ENCODE results near the gene DDX23. TPM values are rescaled to one million over a fixed set of nuclear protein-coding genes. Genes with fewer than 3 reads are reported as not detected.

The DDX23 gene
- total RNA-seq, 1 donor from 2014 or later = 60.2 TPM

DNA sequence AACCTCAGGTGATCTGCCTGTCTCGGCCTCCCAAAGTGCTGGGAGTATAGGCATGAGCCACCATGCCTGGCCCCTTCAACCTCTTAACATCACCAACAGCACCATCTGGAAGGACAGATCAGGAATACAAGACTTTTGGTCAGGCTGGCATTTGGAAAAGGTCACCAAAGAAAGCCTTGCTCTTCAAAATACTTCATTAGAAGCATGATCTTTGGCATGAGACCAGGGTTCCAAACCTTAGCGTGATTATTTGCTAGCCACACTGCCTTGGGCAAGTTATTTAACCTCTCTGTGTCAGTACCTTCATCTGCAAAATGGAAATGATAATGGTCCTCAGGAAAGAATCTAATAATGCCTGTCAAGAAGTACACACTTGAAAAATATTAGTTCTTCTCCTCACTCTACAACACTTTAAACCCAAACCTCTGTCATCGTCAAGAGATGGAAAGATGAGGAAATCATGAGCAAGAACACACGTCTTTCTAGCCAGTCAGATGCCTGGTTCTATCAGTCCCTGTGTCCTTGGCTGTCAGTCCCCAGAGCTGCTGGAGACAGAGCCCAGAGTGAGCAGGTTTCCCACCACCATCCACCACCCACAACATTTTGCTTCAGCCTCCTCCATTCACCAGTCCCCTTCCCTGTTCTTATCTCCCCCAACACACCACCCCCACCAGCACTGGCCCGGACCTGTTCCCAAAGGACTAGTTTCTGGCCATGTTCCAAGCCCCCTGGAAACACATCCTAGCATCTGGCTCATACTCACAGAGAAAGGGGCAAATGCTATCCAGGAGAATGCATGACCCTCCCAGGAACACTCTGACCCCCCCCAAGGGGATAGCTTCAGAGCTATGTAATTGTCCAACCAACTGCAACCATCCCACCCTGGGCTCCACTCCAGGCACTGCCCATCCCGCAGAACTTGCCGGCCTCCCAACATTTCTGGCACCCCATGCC lies 65.1 kb downstream of the DDX23 start:
- DNase-seq (ENCODE audit: low spot score) = no peak
- ATAC-seq = peak; percentile 7
- intact Hi-C loops (cut with DNase I) = no loop called here

DNA sequence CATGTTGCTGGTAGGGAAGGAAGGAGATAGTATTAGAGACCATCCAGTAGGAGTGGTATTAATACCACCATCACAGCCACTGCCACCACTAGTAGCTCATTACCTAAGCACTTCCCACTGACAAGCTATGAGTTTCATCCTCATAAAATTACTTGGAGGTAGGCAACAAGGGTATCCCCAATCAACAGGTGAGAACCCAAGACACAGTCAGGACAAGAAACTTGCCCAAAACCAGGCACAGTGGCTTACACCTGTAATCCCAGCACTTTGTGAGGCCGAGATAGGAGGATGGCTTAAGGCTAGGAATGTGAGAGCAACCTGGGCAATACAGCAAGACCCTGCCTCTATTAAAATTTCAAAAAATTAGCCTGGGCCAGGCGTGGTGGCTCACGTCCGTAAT lies 68.5 kb downstream of the DDX23 start:
- intact Hi-C loops (cut with DNase I) = no loop called here
- ATAC-seq (no peak), DNase-seq (ENCODE audit: low spot score) (no peak)

DNA sequence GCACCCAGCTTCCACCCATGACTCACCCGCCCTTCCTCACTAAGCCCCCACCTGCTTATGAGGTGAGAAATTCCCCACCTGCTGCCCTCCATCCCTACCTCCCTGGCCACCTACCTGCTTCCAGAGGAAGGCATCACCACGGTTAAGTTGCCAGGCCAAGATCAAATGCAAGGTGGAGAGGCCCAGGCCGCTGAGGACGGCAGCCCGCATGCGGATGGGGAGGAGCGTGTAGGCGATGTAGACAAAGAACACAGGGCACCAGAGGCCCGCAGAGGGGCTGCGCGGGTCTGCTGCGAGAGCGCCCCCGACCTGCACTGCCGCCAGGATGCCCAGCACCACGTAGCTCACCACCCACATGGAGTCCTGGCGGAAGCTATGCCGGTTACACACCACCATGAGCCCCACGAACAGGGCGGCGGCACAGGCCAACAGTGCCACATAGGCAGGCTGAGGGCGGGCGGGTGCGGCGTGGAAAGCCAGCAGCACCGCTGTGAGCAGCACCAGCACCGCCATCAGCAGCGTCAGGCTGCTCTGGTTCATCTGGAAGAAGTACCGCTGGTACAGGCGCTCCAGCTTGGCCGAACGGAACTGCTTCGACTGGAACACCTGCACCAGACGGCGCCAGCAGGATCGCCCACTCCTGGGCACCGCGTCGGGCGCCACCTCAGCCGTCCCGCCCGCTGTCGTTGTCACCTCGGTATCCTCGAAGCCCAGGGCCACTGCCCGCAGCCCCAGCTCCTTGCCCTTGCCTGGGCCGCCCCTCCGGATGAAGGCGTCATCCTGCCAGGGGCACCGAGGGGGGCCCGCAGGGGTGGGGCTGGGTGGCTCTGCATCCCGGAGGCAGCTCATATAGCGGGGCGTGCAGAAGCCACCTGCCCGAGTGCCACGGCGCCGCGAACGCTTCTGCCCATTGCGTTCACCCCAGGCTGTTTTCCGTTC lies 69.2 kb downstream of the DDX23 start:
- intact Hi-C loops (cut with DNase I) = no loop called here
- DNase-seq (ENCODE audit: low spot score) (no peak), ATAC-seq (no peak)

DNA sequence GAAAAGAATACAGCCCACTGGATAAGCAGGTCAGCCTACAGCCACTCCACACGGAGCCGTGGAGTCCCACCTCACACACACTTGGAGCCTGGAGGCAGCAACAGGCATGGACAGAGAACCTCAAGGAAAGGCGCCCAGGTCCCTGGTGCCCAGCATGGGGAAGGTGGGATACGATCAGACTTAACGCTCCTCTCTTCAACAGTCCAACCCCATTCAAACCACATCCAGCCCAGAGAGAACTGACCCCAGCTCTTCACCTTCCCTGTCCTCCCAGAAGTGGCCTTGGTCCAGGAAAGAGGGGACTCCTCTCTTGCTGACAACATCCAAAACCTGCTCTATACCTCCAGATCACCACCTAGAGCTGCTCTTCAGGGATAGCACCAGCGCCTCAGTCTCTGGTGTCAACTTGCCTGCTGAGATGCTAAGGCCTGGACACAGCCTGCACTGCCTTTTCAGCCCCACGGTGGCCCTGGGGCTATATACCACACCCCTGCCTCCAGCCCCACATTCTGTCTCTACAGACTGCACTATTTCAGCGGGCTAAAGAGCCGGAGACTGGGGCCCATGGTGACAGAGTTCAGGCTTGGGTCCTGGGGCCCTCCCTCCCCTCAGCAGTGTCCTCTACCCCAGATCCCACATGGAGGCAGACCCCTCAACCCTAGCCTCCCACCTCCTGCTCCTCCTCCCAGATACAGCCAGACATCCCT lies 70.1 kb downstream of the DDX23 start:
- ATAC-seq (no peak), DNase-seq (ENCODE audit: low spot score) (no peak)
- intact Hi-C loops (cut with DNase I) = no loop called here

DNA sequence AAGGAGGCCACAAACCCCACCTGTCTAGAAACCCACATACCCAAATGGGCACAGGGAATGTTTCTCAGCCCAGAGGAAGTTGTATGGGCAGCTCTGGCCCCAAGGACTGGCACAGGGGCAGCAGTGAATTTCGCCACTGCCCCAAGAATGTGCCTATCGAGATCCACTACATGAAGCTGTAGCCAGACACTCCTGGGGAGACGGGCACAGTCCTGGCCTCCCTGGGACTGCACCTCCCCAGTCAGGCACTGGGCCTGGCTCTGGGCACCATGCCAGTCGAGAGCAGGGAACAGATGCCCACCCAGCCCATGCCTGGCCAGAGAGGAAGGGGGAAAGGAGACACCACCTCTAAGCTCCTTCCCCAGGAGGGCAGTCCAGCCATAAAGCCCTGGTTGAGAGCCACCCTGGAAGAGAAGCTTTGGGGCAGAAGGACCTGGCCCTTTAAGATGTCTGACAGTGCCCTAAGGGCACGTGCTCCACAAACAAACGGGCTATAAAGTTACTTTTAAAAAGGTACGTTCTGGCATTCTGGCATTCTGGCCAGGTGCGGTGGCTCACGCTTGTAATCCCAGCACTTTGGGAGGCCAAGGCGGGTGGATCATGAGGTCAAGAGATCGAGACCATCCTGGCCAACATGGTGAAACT lies 71.5 kb downstream of the DDX23 start:
- intact Hi-C loops (cut with DNase I) = no loop called here
- DNase-seq (ENCODE audit: low spot score) (no peak), ATAC-seq (no peak)

DNA sequence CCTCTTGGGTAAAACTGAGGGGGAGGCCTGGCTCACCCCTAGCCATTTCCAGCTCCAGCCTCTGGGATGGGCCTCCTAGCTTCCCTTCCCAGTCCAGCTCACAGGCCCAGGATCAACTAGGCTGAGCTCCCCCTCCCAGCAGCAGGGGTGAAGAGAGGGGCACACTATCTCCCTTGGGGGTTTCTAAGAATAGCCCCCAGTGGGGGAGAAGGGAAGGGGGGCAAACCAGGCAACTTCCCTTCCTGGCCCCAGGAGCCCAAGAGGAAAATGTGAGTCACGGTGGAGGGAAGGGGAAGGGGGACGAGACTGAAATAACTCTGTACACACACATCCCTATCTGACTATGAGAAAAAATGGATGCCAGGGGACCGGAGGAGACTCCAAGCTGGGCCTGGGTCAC lies 72.1 kb downstream of the DDX23 start:
- ATAC-seq = peak; percentile 54
- intact Hi-C loops (cut with DNase I) = no loop called here
- no peak for DNase-seq (ENCODE audit: low spot score)

Other genes with a start within 250 kb of the DDX23 start
- gene KANSL2, start 169.9 kb downstream of the DDX23 start, total RNA-seq = 27.0 TPM
- 51.5 TPM for gene CCNT1, start 135.5 kb downstream of the DDX23 start, total RNA-seq
- 75.9 TPM for gene ADCY6, start 63.1 kb downstream of the DDX23 start, total RNA-seq
- 24.1 TPM for gene CACNB3, start 33.7 kb downstream of the DDX23 start, total RNA-seq
- 4.5 TPM for gene RND1, start 13.7 kb upstream of the DDX23 start, total RNA-seq
- 17.8 TPM for gene FKBP11, start 73.3 kb upstream of the DDX23 start, total RNA-seq
- 112 TPM for gene ARF3, start 105.3 kb upstream of the DDX23 start, total RNA-seq
- gene WNT10B, start 119.6 kb upstream of the DDX23 start, total RNA-seq = 1.1 TPM
- gene WNT1, start 126.2 kb upstream of the DDX23 start, total RNA-seq = not detected
- not detected for gene DDN, start 147.2 kb upstream of the DDX23 start, total RNA-seq
- gene PRKAG1, start 166.6 kb upstream of the DDX23 start, total RNA-seq = 46.4 TPM
- gene KMT2D, start 208.6 kb upstream of the DDX23 start, total RNA-seq = 123 TPM
- 2.7 TPM for gene RHEBL1, start 217.8 kb upstream of the DDX23 start, total RNA-seq
- gene DHH, start 242.6 kb upstream of the DDX23 start, total RNA-seq = 54.5 TPM

All from sciatic nerve (tissue), 2 donors.